Measurements from ENCODE around the gene KLK2. TPM values are rescaled to one million over a fixed set of nuclear protein-coding genes. Genes with fewer than 3 reads are reported as not detected.

Gene KLK2
- total and polyA plus RNA-seq, 10 donors = 0.37 to 1.2 (median 0.65) TPM; not detected in 5

GRCh38 chr19:50833802-50834167 is 39.5 kb upstream of the KLK2 start:
- H3K4me1 ChIP-seq = peaks cover 0 to 17% (median 10%) of the 10 kb centered on the region in 6 donors
- H3K4me3 ChIP-seq = no peak overlapping the region
- H3K27me3 ChIP-seq (replicated peaks in 1 of 7) = peaks cover 0 to 92% (median 14%) of the 10 kb centered on the region in 7 donors
- intact Hi-C loops (cut with DNase I; ENCODE audit: low total_unique reads) = no loop called here
- 82 to 99% (median 92%) methylated on average over 6 of the region's 6 CpGs for WGBS, 5 donors
- TF ChIP-seq CTCF (IDR thresholded peaks at IDR 0.05 in 8 of 11, conservative IDR thresholded peaks at IDR 0.05 in 3 of 11) = no peak
- no peak for TF ChIP-seq POLR2A (IDR thresholded peaks at IDR 0.05)
- no peak for TF ChIP-seq POLR2AphosphoS5 (IDR thresholded peaks at IDR 0.05)
- DNase-seq = no peak
- no peak overlapping the region for H3K27ac ChIP-seq
- H3K36me3 ChIP-seq = no peaks in the 10 kb centered on the region
- H3K9me3 ChIP-seq = no peaks in the 10 kb centered on the region

GRCh38 chr19:50835103-50835784 is 38.0 kb upstream of the KLK2 start:
- WGBS, 5 donors = 34 to 41% (median 34%) methylated on average over 13 of the region's 13 CpGs
- Histone ChIP-seq H3K4me3 (peak overlapping the region; percentile 34 to 75 (median 48)), H3K9me3 (no peaks in the 10 kb centered on the region), H3K36me3 (no peaks in the 10 kb centered on the region), H3K4me1 (peaks cover 0 to 17% (median 10%) of the 10 kb centered on the region in 6 donors), H3K27me3 (replicated peaks in 1 of 7) (peaks cover 0 to 89% (median 14%) of the 10 kb centered on the region in 7 donors), H3K27ac (peak overlapping the region in 2 of 8 donors; percentile 3 to 19)
- TF ChIP-seq POLR2A (IDR thresholded peaks at IDR 0.05) (no peak), POLR2AphosphoS5 (IDR thresholded peaks at IDR 0.05) (no peak), CTCF (IDR thresholded peaks at IDR 0.05 in 8 of 11, conservative IDR thresholded peaks at IDR 0.05 in 3 of 11) (no peak)
- DNase-seq = no peak
- intact Hi-C loops (cut with DNase I; ENCODE audit: low total_unique reads) = no loop called here

- H3K27me3 ChIP-seq (replicated peaks in 1 of 7) = peaks cover 0 to 86% (median 14%) of the 10 kb centered on the region in 7 donors
- peaks cover 0 to 17% (median 10%) of the 10 kb centered on the region in 6 donors for H3K4me1 ChIP-seq
- intact Hi-C loops (cut with DNase I; ENCODE audit: low total_unique reads) = no loop called here
- peak overlapping the region in 2 of 8 donors; percentile 3 to 19 for H3K27ac ChIP-seq
- TF ChIP-seq CTCF (IDR thresholded peaks at IDR 0.05 in 8 of 11, conservative IDR thresholded peaks at IDR 0.05 in 3 of 11) = no peak
- TF ChIP-seq POLR2AphosphoS5 (IDR thresholded peaks at IDR 0.05) = peak; percentile 60 to 82 (median 80)
- DNase-seq = peak; percentile 90
- WGBS, 5 donors = 2 to 4% (median 3%) methylated on average over 32 to 67 of the region's 67 CpGs
- H3K4me3 ChIP-seq = peak overlapping the region; percentile 34 to 75 (median 48)
- H3K36me3 ChIP-seq = no peaks in the 10 kb centered on the region
- no peaks in the 10 kb centered on the region for H3K9me3 ChIP-seq
Observed at GRCh38 chr19:50835785-50836542, 37.3 kb upstream of the KLK2 start.

All from spleen (tissue), 11 donors.